ENCODE results near the gene SFMBT1.

SFMBT1 gene

DNA sequence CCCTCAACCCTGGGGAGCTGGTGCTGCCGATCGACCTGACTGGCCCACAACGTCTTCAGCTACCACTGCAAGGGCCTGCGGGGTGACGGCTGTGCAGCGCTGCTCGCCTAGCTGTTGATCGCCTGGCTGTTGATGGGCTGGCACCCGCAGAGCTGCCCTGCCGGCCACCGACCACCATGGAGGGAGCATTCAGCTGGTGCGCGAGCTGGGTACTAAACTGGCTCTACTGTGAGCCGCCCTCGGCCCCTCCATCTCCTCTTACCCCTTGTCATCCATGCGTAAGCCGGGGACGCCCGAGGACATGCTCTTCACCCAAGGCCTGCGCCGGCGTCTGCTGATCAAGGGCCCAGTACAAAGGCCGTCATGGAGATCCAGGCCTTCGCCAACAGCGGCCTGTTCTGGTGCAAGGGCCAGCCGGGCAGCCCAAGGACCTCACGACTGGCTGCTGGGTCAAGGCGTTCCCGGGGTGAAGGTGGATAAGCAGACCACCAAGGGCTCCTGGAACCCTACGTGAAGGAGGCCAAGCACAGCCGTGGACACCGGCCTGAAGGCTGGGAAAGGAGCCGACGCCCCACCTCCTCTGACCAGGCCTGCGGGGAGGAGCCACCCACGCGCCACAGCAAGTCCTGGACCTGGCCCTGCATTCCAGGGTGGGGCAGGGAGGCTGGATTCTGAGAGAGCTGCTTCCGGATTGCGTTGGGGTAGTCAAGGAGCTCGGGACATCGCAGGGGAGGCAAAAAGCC is 46.9 kb downstream of the SFMBT1 start:
- DNase-seq (ENCODE audit: low read depth), result no peak

DNA sequence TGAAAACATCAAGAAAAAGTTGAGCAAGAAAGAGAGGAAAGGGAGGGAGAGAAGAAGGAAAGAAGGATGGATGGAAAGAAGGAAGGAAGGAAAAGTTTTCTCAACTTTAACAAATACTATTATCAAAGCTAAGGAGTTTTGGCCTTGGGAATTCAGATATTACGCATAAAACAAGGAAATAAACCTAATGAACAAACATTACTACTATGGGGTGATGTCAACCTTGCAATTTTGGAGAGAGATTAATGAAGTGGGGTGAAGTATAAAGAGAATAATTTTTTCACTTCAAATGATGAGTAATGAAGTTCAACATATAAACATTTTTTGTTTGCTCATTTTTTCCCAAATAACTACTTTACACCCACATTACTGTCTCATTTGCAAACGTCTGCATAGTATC is 55.2 kb downstream of the SFMBT1 start:
- no peak for DNase-seq (ENCODE audit: low read depth)

DNA sequence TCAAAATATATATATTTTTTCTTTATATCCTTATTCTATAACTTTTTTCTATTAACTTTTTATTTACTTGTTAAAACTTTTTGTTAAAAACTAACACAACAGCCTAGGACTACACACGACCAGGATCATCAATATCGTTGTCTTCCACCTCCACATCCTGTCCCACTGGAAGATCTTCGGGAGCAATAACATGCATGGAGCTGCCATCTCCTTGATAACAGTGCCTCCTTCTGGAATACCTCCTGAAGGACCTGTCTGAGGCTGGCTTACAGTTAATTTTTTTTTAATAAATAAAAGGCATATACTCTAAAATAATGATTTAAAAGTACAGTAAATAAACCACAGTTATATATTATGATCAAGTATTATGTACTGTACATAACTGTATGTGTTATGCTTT is 58.9 kb downstream of the SFMBT1 start:
- no peak for DNase-seq (ENCODE audit: low read depth)

- no peak for DNase-seq (ENCODE audit: low read depth)
These were observed 59.8 kb downstream of the SFMBT1 start for GRCh38 chr3:52986049-52986448.

GRCh38 chr3:52983828-52984227 is 62.0 kb downstream of the SFMBT1 start:
- no peak for DNase-seq (ENCODE audit: low read depth)

DNA sequence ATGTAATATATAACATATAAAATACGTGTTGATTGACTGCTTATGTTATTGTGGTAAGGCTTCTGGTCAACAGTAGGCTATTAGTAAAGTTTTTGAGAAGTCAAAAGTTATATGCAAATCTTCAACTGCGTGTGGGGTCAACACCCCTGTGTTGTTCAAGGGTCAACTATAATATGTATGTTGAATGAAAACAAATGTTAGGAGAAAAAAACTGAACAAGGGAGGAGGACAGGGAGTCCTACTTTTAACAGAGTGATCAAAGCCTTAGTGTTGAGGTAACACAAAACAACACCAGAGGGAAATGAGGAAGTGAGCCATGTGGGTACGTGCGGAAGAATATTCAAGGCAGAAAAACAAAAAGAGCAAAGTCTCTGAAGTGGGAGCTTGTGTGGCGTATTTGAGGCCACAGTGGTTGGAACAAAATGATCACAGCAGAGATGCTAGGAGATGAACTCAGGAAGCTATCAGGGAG is 62.5 kb downstream of the SFMBT1 start:
- peak; percentile 29 for DNase-seq (ENCODE audit: low read depth)

DNA sequence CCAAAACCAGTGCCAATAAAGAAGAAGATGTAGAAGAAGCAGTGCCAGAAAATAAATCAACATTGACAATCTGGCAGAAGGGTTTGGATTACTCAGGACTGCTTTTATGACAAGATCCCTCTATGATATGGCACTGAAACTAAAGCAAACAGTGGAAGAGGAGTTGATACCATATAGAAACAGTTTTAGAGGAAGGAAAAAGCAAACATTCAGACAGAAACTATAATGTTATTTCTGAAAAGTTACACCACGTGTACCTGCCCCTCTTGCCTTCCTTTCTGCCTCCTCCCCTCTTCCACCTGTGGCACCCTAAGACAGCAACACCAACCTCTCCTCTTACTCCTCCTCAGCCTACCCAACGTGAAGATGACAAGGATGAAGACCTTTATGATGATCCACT is 63.0 kb downstream of the SFMBT1 start:
- DNase-seq (ENCODE audit: low read depth), result no peak

DNA sequence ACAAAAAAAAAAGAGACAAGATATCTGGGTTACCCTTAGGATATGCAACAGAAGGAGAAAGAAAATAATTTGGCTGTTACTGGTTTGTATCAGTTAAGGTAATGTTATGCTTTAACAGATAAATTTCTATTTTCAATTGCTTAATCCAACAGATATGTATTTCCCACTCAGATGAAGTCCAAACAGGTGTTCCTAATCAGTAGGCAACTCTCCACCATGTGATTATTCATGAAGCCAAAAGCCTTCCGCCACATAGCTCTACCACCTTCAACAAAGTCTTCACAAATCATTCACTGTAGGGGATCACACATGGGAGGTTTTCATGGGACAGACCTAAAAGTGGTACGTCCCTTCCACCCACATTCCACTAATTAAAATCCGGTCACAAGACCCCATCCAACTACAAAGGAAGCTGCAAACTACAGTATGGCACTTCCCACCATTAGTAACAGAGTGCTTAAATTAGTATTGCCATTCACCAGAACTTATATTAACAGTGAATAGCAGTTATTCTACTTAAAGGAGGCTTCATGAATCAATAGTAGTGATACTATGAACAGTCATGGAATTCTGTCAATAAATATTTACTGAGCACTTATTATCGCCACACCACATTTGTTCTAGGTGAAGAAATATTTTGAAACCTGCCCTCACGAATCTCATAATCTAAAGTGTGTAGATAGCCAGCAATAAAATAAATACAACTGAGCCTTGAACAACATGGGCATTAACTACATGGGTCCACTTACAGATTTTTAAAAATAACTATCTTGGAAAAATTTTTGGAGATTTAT is 66.5 kb downstream of the SFMBT1 start:
- DNase-seq (ENCODE audit: low read depth), result no peak

DNA sequence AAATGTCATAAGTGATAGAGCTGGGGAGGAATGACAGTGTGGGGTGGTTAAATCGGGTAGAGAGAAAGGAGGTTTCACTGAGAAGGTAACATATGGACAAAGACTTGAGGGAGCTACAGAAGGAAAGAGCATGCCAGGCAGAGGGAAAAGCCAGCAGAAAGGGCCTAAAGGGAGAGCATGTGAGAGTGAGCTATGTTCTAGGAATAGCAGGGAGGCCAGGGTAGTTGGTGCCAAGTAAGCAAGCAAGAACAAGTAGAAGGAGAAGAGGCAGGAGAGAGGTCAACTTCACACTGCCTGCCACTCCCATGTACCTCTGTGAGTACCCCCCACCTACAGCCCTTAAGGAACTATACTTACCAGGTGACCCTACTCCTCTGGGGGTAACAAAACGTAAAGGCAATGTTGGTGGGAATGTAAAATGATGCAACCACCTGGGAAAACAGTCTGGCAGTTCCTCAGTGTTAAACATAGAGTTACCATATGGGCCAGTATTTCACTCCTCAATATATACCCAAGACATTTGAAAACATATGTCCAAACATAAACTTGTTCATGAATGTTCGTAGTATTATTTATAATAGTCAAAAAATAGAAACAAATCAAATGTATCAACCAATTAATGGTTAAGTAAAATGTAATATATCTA is 67.6 kb downstream of the SFMBT1 start:
- DNase-seq (ENCODE audit: low read depth), result no peak

- DNase-seq (ENCODE audit: low read depth), result no peak
These were observed 72.1 kb downstream of the SFMBT1 start for GRCh38 chr3:52973806-52974205.

- no peak for DNase-seq (ENCODE audit: low read depth)
These were observed 74.0 kb downstream of the SFMBT1 start for GRCh38 chr3:52971895-52972294.

DNA sequence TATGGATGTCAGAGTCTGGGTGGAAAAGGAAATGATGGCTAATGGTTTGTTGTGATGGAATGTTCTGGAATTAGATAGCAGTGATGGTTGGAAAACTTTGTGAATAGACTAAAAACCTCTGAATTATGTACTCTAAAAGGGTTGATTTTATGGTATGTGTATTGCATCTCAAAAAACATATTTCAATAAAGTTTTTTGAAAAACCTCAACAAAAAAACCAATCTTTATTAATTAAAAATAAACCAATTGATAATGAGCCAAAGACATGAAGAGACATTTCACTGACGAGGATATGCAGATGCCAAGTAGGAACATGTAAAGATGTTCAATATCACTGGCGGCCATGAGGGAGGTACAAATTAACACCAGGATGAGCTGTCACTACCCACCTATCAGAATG is 78.5 kb downstream of the SFMBT1 start:
- DNase-seq (ENCODE audit: low read depth), result no peak

DNA sequence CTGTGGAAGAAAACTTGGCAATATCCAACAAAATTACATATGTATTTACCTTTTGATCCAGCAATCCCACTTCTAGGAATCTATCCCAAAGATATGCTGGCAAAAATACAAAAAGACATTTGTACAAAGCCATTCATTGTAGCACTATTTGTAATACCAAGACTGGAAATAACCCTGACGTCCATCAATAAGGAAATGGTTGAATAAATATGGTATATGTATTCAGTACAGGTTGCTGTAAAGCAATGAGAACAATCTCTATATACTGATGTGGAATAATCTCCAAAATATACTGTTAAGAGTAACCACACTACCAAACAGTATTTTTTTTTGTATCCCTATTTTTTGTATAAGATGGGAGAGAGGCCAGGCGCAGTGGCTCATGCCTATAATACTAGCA is 83.7 kb downstream of the SFMBT1 start:
- no peak for DNase-seq (ENCODE audit: low read depth)

- DNase-seq (ENCODE audit: low read depth), result no peak
These were observed 86.1 kb downstream of the SFMBT1 start for GRCh38 chr3:52959773-52960172.

GRCh38 chr3:52939600-52939999 is 106.3 kb downstream of the SFMBT1 start:
- no peak for DNase-seq (ENCODE audit: low read depth)

DNA sequence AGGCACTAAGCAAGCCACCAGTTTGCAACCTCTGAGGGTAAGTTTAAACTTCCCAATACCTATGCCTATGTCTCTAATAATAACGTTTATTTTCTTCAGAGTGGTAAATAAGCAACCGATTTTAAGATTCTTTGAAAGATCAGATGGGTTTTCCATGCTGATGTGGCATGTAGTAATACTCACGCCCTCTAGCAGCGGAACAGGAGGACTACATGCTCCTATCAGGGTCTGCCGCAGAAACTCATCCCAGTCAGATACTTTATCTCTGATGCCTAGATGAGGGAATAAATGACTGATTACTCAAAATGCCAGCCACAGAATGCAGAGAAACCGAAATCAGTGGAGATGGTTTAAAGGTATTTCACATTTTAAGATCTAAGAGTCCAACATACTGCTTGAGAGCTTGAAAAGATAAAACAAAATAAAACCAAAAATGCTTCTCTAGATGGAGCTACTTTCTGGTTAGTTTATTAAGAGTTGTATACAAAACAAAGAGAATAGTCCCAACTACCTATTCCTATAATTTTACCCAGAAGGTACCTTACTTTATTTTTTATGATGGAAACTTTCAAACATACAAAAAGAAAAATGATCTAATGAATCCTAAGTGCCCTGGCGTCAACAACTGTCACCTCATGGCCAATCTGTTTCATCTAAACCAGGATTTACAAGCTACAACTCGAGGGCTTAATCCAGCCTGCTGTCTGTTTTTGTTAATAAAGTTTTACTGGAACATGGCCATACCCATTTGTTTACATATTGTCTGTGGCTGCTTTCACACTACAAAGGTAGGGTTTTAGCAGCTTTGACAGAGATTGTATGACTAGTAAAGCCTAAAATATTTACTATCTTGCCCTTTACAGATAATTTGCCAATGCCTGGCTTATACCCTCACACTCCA is 111.0 kb downstream of the SFMBT1 start:
- DNase-seq (ENCODE audit: low read depth), result peak; percentile 19

DNA sequence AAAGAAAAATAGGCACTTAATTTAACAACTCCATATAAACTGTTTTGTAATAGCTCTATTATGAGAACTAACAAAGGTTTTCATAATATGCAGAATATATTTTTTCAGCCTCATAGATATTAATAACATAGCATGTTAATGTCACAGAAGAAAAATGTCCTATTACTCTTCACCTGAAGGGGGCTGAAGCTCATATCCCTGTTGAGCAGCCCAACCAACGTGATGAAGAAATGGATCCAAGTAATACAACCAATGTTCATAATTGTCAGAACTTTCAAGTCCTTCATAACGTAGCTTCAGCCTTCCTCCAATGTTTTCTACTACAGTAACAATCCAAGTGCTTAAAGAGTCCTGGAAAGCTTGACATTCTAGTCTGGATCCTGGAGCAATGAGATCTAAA is 114.0 kb downstream of the SFMBT1 start:
- no peak for DNase-seq (ENCODE audit: low read depth)

- DNase-seq (ENCODE audit: low read depth), result no peak
These were observed 114.5 kb downstream of the SFMBT1 start for GRCh38 chr3:52931328-52931727.

GRCh38 chr3:52930748-52931147 is 115.1 kb downstream of the SFMBT1 start:
- DNase-seq (ENCODE audit: low read depth), result no peak

GRCh38 chr3:52926554-52926953 is 119.3 kb downstream of the SFMBT1 start:
- DNase-seq (ENCODE audit: low read depth), result no peak

GRCh38 chr3:52925405-52926313 is 120.2 kb downstream of the SFMBT1 start:
- no peak for DNase-seq (ENCODE audit: low read depth)

All from stimulated activated CD8-positive, alpha-beta memory T cell treated with anti-CD3 and anti-CD28 coated beads, Interleukin-15, amount 100 ng/mL, for 1 hour (primary cell).